ENCODE data around the gene HAGHL.
A peak's percentile ranks its signal among the peaks of the same experiment; 100 is the strongest.

Gene HAGHL

DNA sequence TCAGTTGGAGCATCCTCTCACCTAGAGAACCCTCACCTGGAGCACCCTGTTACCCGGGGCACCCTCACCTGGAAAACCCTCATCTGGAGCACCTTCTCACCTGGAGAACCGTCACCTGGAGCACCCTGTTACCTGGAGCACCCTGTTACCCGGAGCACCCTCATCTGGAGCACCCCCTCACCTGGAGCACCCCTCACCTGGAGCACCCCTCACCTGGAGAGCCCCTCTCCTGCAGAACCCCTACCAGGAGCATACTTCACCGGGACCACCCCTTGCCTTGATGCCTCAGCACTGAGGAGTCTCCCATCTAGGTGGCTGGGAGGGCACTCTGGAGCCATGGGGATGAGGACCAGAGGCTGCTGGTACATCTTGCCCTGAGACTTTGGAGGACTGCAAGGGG is 17.9 kb upstream of the HAGHL start:
- no peak for DNase-seq

- no peak for DNase-seq
These were observed 17.1 kb upstream of the HAGHL start for GRCh38 chr16:709566-710499.

GRCh38 chr16:710500-711075 is 16.3 kb upstream of the HAGHL start:
- DNase-seq, result no peak

- no peak for DNase-seq
These were observed 15.8 kb upstream of the HAGHL start for GRCh38 chr16:711084-711483.

GRCh38 chr16:711548-712320 is 15.2 kb upstream of the HAGHL start:
- peak; percentile 71 for DNase-seq

GRCh38 chr16:712740-713250 is 14.1 kb upstream of the HAGHL start:
- peak; percentile 43 for DNase-seq

- DNase-seq, result no peak
These were observed 12.8 kb upstream of the HAGHL start for GRCh38 chr16:714079-714478.

GRCh38 chr16:714558-715476 is 12.1 kb upstream of the HAGHL start, which contains the start of gene METRN:
Gene METRN (plus strand): TSS chr16:715118. CDS start chr16:715290, 172 bp downstream.
- peak; percentile 86 for DNase-seq

DNA sequence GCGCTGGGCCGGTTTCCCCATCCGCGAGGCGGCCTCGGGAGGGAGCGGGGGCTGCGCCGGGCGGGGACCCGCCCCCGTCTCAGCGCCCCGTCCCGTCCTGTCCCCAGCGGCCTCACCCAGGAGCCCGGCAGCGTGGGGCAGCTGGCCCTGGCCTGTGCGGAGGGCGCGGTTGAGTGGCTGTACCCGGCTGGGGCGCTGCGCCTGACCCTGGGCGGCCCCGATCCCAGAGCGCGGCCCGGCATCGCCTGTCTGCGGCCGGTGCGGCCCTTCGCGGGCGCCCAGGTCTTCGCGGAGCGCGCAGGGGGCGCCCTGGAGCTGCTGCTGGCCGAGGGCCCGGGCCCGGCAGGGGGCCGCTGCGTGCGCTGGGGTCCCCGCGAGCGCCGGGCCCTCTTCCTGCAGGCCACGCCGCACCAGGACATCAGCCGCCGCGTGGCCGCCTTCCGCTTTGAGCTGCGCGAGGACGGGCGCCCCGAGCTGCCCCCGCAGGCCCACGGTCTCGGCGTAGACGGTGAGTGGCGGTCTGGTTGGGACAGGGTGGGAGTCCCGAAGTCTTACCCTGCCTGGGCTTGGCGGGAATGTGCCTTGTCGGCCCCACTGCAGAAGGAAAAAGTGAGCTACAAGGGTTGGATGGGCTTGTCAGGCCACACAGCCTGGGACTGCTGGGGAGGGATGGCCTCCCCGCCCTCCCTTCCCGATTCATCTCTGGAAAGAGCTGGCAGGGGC is 11.3 kb upstream of the HAGHL start:
- DNase-seq, result no peak

GRCh38 chr16:716200-716568 is 10.7 kb upstream of the HAGHL start:
- DNase-seq, result no peak

DNA sequence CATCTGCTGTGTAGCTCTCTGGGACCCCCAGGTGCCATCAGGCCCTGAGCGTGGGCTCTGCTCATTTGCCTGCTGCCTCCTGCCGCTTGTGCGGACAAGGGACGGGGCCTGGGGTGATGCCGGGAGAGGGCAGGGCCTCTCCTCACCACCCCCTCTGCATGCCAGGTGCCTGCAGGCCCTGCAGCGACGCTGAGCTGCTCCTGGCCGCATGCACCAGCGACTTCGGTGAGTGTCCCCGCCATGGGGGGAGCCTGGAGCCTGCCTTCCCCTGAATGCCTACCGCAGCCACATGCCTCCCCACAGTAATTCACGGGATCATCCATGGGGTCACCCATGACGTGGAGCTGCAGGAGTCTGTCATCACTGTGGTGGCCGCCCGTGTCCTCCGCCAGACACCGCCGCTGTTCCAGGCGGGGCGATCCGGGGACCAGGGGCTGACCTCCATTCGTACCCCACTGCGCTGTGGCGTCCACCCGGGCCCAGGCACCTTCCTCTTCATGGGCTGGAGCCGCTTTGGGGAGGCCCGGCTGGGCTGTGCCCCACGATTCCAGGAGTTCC is 10.1 kb upstream of the HAGHL start:
- no peak for DNase-seq

DNA sequence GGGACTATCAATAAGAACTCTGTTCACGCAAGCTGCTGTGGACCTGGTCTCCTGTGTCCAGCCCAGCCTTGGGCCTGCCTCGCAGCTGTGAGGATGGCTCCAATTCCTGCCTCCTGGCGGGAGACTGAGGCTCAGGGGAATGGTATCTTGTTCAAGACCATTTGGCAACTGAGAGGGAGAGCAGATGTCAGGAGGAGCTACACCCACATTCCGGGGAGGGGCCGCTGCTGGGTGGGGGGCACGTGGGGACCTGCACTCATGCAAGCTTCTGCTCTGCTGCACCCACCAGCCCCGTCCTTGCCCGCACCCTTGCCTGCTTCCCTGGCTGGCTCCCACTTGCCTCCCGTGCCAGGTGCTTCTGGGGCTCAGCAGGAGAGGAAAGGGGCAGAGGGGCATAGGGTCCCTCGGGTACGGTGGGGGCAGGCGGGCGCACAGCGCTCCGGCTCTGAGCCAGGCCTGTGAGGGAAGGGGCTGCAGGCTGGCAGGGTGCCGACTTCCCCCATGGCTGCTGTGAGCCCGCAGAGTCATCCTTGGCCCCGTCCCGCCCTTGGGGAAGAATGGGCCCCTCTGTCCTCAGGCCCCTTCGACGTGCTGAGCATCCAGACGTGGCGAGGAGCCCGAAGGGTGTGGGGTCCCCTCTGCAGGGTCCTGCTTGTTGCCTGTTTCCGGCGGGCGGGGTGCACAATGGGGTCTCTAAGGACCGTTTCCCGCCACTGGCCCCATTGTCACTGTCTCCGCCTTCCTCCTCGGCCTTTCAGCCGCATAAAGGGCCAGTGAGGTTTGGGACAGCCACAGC is 9.3 kb upstream of the HAGHL start:
- no peak for DNase-seq

DNA sequence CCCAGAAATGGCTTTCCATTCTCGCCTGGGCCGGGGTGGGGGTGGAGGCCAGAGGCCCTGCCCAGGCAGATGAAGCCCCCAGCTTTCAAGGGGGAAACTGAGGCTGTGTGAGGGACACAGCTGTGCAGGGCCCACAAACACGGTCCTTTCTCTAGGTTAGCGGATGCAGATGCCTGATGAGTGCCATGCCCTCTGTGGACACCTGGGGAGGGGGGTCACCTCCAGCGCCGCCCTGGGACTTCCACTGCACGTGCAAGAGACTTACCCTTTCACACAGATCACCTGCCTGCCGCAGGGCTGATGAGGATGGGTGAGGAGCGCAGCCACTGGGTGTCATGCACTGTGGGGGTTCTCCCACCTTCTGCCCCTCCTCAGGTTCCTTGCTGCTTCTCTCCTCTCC is 8.5 kb upstream of the HAGHL start:
- no peak for DNase-seq

- no peak for DNase-seq
These were observed 8.0 kb upstream of the HAGHL start for GRCh38 chr16:718922-719321.

DNA sequence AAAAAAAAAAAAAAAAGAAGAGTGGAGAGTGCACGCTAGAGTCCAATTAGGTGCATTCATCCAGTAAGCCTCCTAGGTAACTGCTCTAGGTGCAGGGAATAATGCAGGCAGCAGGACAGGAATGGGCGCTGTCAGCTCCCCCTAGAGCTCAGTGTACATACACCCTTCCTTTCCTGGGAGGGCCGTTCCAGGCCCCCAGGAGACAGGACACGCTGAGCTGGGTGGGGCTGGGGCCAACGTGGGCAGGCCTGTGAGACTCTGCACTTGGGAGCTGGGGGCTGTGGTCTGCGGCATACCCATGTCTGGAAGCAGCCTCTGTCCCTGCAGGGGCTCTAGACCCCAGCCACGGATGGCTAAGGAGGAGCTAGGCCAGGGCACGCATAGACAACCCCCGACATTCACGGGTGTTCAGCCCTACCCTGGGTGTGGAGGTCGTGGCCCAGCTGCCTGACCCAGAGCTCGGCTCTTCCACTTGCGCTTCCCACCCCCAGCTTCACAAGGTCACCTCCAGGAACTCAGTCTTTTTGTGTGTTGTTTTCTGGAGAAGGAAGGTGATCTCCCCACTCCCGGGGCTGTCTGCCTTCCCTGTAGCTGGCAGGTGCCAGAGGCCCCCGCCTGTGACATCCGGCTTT is 7.0 kb upstream of the HAGHL start:
- no peak for DNase-seq

- no peak for DNase-seq
These were observed 6.4 kb upstream of the HAGHL start for GRCh38 chr16:720447-720989.

DNA sequence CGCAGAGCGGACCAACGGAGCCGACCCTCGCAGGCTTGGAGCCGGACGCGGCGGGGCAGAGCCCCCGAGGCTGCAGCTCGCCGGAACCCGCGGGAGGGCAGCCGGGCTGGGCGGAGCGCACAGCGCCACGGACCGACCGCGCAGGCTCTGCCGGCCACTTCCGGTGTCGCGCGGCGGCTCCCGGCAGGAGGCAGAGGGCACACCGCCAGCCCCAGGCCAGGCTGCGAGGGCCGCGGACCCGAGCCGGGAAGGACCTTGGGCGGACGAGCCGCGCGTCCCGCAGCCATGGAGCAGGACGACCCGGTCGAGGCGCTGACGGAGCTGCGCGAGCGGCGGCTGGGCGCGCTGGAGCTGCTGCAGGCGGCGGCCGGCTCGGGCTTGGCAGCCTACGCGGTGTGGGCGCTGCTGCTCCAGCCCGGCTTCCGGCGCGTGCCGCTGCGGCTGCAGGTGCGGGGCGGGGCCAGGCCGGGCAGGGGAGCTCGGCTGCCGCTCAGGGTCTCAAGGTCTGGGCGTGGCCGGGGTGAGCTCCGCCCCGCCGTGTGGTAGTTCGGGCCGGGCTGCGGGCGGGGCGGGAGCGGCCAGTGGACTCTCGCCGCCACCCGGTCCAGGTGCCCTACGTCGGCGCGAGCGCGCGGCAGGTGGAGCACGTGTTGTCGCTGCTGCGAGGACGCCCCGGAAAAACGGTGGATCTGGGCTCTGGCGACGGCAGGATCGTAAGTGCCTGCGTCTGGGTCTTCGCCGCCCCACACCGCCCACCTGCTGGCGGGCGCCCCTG is 5.7 kb upstream of the HAGHL start, which contains the start of gene ANTKMT:
TSS of gene ANTKMT (plus strand) at position 157 of the 775 bp plus-strand sequence. CDS start at position 286, 129 bp downstream.
- DNase-seq, result peak; percentile 69

DNA sequence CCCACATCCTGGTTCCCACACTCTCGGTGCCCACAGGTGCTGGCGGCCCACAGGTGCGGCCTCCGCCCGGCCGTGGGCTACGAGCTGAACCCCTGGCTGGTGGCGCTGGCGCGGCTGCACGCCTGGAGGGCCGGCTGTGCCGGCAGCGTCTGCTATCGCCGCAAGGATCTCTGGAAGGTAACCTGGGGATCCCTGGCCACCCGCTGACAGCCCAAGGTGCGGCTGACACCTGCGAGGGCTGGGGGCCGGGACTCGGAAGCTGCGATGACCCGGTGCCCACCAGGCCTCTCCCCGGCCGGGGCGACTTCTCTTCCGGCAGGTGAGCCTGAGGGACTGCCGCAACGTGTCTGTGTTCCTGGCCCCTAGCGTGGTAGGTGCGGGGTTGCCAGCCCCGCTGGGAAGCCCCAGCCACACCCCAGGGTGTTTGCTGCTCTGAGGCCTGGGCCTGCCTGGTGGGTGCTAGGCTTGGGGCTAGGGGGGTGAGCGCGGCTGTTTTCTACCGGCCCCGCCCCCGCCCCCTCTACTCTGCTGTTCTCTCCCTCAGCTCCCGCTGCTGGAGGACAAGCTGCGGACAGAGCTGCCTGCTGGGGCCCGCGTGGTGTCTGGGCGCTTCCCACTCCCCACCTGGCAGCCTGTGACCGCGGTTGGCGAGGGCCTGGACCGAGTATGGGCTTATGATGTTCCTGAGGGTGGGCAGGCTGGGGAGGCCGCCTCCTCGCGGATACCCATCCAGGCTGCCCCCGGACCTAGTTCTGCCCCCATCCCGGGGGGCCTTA is 5.0 kb upstream of the HAGHL start:
- DNase-seq, result no peak
